ENCODE results near the gene KAT7. TPM values are rescaled to one million over a fixed set of nuclear protein-coding genes. Genes with fewer than 3 reads are reported as not detected.

Gene KAT7
- total and polyA plus RNA-seq, 2 experiments from 2014 or later, result 20.9 to 27.5 TPM

DNA sequence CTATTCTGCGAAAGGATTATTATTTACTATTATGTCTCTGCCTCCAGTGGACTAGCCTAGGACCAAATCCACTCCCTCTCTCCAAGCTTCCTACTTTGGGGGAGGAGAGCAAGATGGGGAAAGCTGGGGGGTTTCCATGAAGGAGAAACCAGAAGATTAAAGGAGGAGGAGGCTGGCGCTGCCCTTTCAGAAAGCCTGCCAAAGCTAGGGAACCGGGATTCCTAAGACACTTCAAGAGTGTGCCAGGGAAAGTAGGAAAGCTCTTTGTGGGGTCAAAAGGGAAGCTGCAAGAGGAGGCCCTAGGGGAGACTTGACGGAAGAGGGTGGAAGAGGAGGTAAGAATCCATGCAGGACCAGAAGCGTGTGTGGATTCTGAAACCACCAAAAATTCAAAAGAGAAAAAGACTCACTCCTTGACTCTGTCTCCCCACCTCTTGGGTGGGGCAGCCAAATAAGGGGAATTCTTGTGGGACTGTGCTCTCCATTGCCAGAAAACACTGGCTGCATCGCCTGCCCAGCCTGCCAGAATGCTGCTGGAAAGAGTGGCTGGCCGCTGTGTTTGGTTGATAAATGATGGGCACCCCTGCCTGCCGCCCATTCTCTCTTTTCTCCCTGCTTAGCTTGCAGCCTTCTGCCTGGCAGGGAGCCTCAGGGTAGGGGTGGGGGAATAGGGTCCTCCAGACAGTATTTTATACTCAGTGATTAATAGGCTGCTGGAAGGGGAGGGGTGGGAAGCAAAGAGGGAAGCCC lies 11.8 kb upstream of the KAT7 start:
- no peak for TF ChIP-seq EZH2phosphoT487 (IDR thresholded peaks at IDR 0.05; ENCODE audit: insufficient read depth, low read depth)
- TF ChIP-seq EZH2 (IDR thresholded peaks at IDR 0.05; ENCODE audit: insufficient read depth, poor library complexity, severe bottlenecking), result no peak
- no peak for DNase-seq
- Histone ChIP-seq H3F3A (ENCODE audit: insufficient read depth) (peaks cover 12% of the 10 kb centered on the region), H3K9me3 (ENCODE audit: low read depth) (no peaks in the 10 kb centered on the region), H3K27ac (no peak overlapping the region), H3K27me3 (replicated peaks; ENCODE audit: insufficient read depth) (no peaks in the 10 kb centered on the region), H3K36me3 (ENCODE audit: low read depth) (no peaks in the 10 kb centered on the region), H3K4me2 (ENCODE audit: unreplicated experiment) (no peak overlapping the region), H2AFZ (no peak overlapping the region), H3K9me2 (ENCODE audit: insufficient read depth) (no peaks in the 10 kb centered on the region), H4K20me1 (ENCODE audit: insufficient read depth) (no peaks in the 10 kb centered on the region), H3K9ac (no peak overlapping the region), H3K79me2 (ENCODE audit: insufficient read depth) (no peaks in the 10 kb centered on the region), H3K4me1 (ENCODE audit: insufficient read depth) (peaks cover 15% of the 10 kb centered on the region), H3K4me3 (no peak overlapping the region)
- in situ Hi-C loops (cut with MboI), result no loop called here
- WGBS, 2 experiments (ENCODE audit: low coverage in 1 of 2, low lambda C conversion rate in 2 of 2, missing lambda C conversion rate in 2 of 2), result 25 to 28% methylated on average over 8 of the region's 8 CpGs

DNA sequence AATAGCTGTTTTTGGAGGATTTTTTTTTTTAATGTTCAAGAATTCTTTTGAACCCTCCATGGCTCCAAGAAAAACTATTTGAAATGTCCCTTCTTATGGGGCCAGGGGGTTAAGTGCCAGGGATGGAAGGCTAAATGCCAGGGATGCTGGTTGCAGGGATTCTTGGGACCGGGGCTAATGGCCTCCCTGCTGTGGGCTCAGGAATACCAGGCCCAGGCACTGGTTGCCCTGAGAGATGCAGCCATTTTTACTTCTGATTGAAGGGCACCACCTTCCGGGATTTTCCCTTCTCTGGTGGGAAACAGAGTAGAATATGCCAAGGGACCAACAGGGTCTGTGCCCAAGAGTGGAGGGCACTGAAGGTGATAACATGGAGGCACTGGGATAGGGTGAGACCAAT lies 10.9 kb upstream of the KAT7 start:
- in situ Hi-C loops (cut with MboI), result no loop called here
- Histone ChIP-seq H4K20me1 (ENCODE audit: insufficient read depth) (no peaks in the 10 kb centered on the region), H3K36me3 (ENCODE audit: low read depth) (no peaks in the 10 kb centered on the region), H3K4me2 (ENCODE audit: unreplicated experiment) (no peak overlapping the region), H3K4me1 (ENCODE audit: insufficient read depth) (peaks cover 15% of the 10 kb centered on the region), H3K27ac (no peak overlapping the region), H3K9me3 (ENCODE audit: low read depth) (no peaks in the 10 kb centered on the region), H3F3A (ENCODE audit: insufficient read depth) (peaks cover 12% of the 10 kb centered on the region), H3K27me3 (replicated peaks; ENCODE audit: insufficient read depth) (no peaks in the 10 kb centered on the region), H3K9me2 (ENCODE audit: insufficient read depth) (no peaks in the 10 kb centered on the region), H2AFZ (no peak overlapping the region), H3K9ac (no peak overlapping the region), H3K79me2 (ENCODE audit: insufficient read depth) (no peaks in the 10 kb centered on the region), H3K4me3 (no peak overlapping the region)
- 77 to 78% methylated on average over 2 of the region's 2 CpGs for WGBS, 2 experiments (ENCODE audit: low coverage in 1 of 2, low lambda C conversion rate in 2 of 2, missing lambda C conversion rate in 2 of 2)
- no peak for DNase-seq
- no peak for TF ChIP-seq EZH2 (IDR thresholded peaks at IDR 0.05; ENCODE audit: insufficient read depth, poor library complexity, severe bottlenecking)
- no peak for TF ChIP-seq EZH2phosphoT487 (IDR thresholded peaks at IDR 0.05; ENCODE audit: insufficient read depth, low read depth)

DNA sequence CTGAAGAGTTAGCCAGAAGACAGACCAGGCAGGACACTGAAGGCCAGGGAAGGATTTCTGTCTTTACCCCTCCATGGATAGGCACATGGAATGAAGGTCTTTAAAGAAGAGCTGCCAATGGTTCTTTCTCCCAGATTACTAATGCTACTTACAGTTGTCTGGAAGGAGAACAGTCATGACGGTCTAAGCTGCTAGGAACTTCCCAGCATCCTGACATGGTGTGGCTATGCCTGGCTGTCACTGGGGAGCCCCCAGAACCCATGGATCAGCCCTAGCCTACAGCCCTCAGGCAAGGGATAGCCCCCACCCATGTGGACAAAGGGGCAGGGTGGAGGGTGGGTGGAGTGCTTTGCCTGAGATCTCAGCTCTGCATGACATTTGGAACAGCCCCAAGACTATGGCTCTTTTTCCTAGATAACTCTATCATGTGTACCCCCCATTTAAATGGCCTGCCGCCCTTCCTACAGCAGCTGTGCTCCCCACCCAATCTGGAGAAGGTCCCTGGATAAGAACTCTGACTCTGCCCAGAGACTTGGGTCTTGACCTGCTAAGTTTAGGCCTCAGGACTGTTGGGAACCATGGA lies 9.2 kb upstream of the KAT7 start:
- Histone ChIP-seq H3K36me3 (ENCODE audit: low read depth) (no peaks in the 10 kb centered on the region), H3K9me3 (ENCODE audit: low read depth) (no peaks in the 10 kb centered on the region), H3K27me3 (replicated peaks; ENCODE audit: insufficient read depth) (no peaks in the 10 kb centered on the region), H2AFZ (peak overlapping the region; percentile 43; the same call in 1 of the 2 replicates), H4K20me1 (ENCODE audit: insufficient read depth) (no peaks in the 10 kb centered on the region), H3K9ac (no peak overlapping the region), H3K4me2 (ENCODE audit: unreplicated experiment) (peak overlapping the region; percentile 72), H3K4me1 (ENCODE audit: insufficient read depth) (peaks cover 15% of the 10 kb centered on the region), H3K79me2 (ENCODE audit: insufficient read depth) (no peaks in the 10 kb centered on the region), H3K4me3 (no peak overlapping the region), H3F3A (ENCODE audit: insufficient read depth) (peaks cover 12% of the 10 kb centered on the region), H3K27ac (peak overlapping the region; percentile 82), H3K9me2 (ENCODE audit: insufficient read depth) (no peaks in the 10 kb centered on the region)
- no peak for TF ChIP-seq EZH2 (IDR thresholded peaks at IDR 0.05; ENCODE audit: insufficient read depth, poor library complexity, severe bottlenecking)
- 61 to 66% methylated on average over 2 of the region's 2 CpGs for WGBS, 2 experiments (ENCODE audit: low coverage in 1 of 2, low lambda C conversion rate in 2 of 2, missing lambda C conversion rate in 2 of 2)
- in situ Hi-C loops (cut with MboI), result no loop called here
- DNase-seq, result peak; percentile 52

DNA sequence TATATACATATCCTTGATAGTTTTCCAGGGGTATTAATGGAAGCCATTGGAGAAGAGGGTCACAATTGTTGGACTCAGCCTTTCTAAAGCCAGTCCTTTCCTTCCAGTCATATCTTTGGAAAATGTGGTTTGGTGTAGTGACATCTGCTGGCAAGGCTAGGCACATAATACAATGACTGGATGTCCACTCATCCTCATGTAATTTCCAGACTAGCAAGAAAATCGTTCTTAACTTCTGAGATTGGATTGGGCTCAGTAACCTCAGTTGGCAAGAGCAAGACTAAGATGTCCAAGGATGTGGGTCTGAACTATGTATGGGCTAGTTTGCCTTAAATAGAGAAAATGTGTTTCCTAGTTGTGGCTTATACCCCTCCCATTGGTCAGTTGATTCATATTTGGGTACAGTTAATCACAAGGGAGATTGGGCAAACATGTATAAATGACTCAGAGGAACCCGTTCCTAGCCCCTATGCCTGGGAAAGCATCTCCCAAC lies 8.7 kb upstream of the KAT7 start:
- H3K9ac ChIP-seq, result peak overlapping the region; percentile 26; the same call in 1 of the 2 replicates
- peak; percentile 95 for DNase-seq
- no peaks in the 10 kb centered on the region for H3K36me3 ChIP-seq (ENCODE audit: low read depth)
- no peaks in the 10 kb centered on the region for H3K9me3 ChIP-seq (ENCODE audit: low read depth)
- H3K9me2 ChIP-seq (ENCODE audit: insufficient read depth), result no peaks in the 10 kb centered on the region
- peak overlapping the region; percentile 43; the same call in 1 of the 2 replicates for H2AFZ ChIP-seq
- 0% methylated on average over 2 of the region's 2 CpGs for WGBS, 2 experiments (ENCODE audit: low coverage in 1 of 2, low lambda C conversion rate in 2 of 2, missing lambda C conversion rate in 2 of 2)
- in situ Hi-C loops (cut with MboI), result no loop called here
- H3K79me2 ChIP-seq (ENCODE audit: insufficient read depth), result no peaks in the 10 kb centered on the region
- H4K20me1 ChIP-seq (ENCODE audit: insufficient read depth), result no peaks in the 10 kb centered on the region
- H3F3A ChIP-seq (ENCODE audit: insufficient read depth), result peaks cover 12% of the 10 kb centered on the region
- H3K27ac ChIP-seq, result peak overlapping the region; percentile 82
- H3K4me3 ChIP-seq, result no peak overlapping the region
- H3K4me2 ChIP-seq (ENCODE audit: unreplicated experiment), result peak overlapping the region; percentile 72
- TF ChIP-seq EZH2 (IDR thresholded peaks at IDR 0.05; ENCODE audit: insufficient read depth, poor library complexity, severe bottlenecking) (no peak), EZH2phosphoT487 (IDR thresholded peaks at IDR 0.05; ENCODE audit: insufficient read depth, low read depth) (no peak)
- H3K27me3 ChIP-seq (replicated peaks; ENCODE audit: insufficient read depth), result no peaks in the 10 kb centered on the region
- peaks cover 15% of the 10 kb centered on the region for H3K4me1 ChIP-seq (ENCODE audit: insufficient read depth)
